GM21576 (cell line): ENCODE results near the gene CITED1.
"Not testable (repeated sequence)": the region's sequence is repeated elsewhere in the genome, so short reads cannot be mapped to it uniquely, and the experiment has no call there.

ENCODE experiments used
- ATAC-seq: cut with Tn5 transposase; IDR thresholded peaks from one replicate; pipeline ENCODE4 v1.9.1; 2021; ENCODE audit warnings: mild to moderate bottlenecking, moderate library complexity; ENCODE audit not compliant: unreplicated experiment

Gene CITED1

DNA sequence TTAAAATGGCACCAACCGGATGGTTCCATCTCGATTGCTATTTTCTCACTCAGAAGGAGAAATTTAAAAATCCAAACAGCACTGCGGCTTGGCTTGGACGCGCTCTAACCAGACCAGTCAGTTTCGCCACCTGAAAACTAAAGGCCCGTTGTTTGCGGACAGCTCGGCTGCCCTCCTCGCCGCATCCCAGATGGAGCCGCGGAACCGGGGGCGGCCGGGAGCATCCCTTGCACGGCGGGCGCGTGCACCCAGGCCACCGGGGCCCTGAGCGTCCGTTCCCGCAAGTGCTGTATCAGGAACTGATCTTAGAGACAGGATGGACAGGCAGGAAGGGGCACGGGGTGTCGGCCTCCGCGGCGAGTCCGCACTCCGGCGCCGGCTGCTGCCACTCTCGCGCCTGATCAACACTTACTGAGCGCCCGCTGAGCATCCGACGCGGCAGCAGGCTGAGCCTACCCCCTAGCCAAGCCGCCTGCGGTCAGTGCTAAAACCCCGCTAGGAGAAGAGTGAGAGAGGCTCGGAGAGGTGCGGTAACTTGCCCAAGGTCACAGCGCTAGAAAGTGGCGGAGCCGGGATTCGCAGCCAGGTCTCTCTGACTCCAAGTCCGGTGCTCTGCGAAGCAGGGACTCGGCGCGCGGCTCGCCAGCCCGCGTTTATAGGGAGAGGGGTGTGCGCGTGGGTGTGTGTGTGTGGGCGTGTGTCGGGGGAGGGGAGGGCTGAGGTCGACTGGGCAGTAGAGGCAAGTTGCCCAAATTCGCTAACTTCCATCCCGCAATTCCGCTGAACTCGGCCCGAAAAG is at the start of gene CITED1:
Gene CITED1 (minus strand): TSS at position 629 of the 799 bp plus-strand sequence. CDS start 3,045 bp downstream, outside the sequence.
- no peak for ATAC-seq

DNA sequence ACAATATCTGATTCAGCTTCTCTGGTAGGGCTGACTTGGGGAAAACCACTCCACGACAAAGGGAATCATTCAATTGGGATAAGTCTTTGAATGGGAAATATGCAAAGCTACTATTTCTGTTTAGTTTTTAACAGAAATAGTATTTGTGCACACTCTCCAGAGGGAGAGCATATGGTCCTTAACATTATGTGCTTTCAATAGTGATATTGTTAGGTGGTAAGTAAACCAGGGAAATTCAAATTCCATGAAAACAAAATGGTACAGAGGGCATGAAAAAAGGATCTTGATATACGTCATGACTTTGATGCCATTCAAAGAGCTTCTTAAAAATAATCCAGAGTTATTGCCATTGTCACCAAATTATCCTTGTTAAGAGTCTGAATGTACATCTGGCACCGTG is 47.1 kb upstream of the CITED1 start:
- no peak for ATAC-seq

- no peak for ATAC-seq
Measured at GRCh38 chrX:72351606-72352334, 46.1 kb upstream of the CITED1 start.

GRCh38 chrX:72349190-72349589 is 43.5 kb upstream of the CITED1 start:
- peak; percentile 96 for ATAC-seq

DNA sequence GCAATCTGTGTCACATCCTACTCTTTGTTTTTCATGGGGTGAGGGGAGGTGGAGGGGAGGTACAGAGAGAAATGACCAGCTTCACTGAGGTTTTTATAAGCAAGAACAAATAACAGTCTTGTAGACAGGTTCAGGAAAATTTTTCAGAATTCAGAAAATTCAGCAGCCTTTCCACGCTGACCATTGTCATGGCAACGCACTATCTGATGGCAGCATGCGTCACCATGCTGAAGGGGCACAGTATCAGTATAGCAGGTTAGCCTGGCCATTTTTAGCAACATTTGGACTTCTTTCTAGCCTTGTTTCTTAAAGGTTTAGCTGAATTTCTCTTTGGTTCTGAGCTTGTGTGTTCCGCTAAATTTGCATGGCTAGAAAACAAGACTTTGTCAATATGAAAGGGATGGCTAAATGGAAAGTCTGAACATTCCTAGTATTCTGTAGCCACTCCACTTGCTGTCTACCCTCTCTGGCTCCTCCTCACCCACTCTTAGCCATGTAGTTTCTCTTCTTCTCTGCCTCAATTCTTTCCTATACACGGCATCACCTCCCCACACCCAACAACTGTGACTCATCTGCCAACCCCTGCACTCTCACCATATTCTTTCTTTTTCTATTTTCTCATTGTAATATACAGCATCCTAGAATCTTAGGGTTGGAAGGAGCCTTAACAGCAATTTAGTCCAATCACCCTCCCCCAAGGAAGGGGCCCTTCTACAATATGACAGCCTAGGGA is 42.7 kb upstream of the CITED1 start:
- no peak for ATAC-seq

- ATAC-seq: no peak
Measured at GRCh38 chrX:72347366-72347765, 41.7 kb upstream of the CITED1 start.

DNA sequence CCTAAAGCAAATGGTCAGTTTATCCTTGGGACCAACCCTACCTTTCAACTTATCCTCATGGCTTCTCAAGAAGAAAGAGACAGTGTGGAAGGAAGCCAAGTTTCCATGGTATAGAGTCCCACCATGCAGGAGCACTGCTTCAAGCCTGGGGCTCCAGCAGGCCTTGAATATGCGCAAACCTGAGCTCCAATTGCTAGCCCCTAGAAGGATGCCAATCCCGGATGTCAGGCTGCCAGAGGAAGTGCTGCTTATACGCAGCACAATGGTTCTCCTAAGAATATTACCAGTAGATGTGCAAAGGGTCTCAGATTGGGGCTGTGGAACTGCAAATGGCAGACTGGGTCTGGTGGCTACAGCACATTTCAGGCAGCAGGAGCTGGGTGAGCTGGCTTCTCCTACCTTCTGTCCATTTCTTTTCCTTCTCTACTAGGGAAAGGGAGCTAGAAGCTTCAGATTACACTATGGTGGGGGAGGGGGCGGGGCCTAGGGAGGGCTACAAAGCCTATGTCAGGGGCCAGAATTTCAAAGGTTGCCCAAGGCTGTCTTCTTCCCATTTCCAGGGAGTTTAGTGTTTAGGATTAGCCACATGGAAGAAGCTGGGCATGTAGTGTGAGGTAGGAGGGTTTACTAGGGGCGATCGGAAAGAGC is 40.7 kb upstream of the CITED1 start:
- no peak for ATAC-seq

DNA sequence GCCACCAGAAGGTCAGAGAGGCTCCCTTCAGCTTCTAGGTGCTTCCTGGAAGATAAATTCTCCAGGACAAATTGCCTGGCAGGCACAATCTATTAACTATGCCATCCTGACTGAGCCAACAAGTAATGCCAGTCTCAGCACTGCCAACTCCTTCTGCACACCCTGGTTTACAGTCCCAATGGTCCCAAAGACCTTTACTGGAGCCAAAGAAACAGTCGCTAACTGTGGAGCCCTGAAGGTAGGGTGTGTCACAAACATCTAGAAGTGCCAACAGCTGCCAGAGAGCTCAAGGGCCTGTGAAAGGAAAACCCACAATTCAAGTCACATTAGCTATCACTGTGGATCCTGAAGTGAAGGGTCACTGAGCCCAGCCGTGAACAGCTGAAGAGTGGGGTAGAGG is 34.9 kb upstream of the CITED1 start:
- ATAC-seq: no peak

DNA sequence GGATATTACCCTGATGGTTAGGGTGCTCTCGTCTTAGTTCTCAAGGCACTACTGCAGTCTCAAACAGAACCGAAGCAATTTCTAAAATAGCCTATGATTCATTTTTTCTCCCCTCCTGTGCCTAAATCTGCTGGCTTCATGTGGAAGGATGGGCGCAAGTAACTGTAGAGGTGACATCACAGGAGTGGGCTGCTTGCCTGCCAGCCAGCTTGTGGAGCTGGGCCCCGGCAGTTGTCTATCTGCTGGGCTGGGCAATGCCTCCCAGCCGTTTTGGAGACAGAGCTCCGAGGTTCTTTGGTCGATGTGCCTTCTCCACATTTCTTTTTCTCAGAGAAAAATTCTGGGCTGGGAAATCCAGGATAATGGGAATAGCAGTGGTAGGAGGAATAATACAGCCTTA is 34.3 kb upstream of the CITED1 start:
- ATAC-seq: no peak

- no peak for ATAC-seq
Measured at GRCh38 chrX:72330131-72330530, 24.4 kb upstream of the CITED1 start.

GRCh38 chrX:72326605-72327300 is 21.0 kb upstream of the CITED1 start:
- no peak for ATAC-seq

DNA sequence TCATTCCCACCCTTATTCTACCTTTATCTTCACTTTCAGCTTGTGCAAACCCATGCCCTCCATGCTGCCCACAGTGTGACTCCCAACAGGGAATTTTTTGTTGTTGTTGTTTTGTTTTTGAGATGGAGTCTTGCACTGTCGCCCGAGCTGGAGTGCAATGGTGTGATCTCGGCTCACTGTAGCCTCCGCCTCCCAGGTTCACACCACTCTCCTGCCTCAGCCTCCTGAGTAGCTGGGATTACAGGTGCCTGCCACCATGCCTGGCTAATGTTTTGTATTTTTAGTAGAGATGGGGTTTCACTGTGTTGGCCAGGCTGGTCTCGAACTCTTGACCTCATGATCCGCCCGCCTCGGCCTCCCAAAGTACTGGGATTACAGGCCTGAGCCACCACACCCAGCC is 13.9 kb upstream of the CITED1 start:
- ATAC-seq: not testable (repeated sequence)

GRCh38 chrX:72317139-72317538 is 11.4 kb upstream of the CITED1 start:
- ATAC-seq: no peak

DNA sequence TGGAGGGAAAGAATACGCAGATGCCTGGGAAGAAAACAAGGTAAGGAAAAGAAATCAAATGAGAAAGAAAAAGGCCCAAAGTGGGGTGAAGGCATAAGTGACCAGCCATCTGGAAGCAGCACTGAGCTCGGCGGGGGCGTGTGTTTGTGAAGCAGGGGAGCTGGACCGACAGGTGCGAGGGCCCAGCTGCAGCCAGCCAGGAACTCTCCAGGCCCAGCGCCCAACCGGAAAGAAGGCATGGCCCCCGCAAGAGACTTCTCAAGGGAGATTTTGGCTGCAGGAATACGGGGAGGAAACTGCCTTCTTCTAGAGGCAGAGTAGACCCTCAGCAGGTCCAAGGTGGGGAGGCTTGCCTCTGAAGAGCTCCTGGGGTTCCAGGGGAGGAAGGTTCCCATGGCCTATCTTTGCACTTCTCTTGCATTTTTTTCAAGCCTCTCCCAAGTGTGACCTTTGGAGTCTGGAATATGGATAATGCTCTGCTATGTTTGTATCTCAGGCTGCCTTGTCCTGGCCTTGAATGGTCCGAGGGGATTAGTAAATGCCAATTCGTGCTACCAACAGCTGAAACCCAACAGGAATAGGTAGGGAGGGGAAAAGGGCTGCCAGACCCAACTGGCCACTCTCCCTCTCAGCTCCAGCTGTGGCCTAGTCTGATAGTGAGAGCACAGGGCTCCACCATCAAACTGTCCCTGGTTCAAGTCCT is 10.8 kb upstream of the CITED1 start:
- no peak for ATAC-seq

DNA sequence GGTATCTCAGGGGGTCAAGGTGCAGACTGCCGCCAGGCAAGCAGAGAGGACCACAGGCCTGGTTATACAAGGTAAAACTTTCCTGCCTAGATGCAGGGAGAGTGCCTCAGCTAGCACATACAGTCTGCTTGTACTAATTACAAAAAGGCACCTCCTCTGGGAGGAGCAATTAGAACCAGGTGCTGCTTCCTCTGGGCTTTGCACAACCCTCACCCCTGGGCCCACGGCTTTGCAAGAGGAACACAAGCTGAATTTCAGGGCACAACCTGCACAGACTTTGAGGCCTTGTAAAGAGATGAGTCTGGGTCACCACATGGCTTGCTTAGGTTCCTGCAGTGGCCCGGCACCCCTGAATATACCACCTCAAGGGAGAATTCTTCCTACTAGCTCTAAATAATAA is 9.2 kb upstream of the CITED1 start:
- no peak for ATAC-seq

DNA sequence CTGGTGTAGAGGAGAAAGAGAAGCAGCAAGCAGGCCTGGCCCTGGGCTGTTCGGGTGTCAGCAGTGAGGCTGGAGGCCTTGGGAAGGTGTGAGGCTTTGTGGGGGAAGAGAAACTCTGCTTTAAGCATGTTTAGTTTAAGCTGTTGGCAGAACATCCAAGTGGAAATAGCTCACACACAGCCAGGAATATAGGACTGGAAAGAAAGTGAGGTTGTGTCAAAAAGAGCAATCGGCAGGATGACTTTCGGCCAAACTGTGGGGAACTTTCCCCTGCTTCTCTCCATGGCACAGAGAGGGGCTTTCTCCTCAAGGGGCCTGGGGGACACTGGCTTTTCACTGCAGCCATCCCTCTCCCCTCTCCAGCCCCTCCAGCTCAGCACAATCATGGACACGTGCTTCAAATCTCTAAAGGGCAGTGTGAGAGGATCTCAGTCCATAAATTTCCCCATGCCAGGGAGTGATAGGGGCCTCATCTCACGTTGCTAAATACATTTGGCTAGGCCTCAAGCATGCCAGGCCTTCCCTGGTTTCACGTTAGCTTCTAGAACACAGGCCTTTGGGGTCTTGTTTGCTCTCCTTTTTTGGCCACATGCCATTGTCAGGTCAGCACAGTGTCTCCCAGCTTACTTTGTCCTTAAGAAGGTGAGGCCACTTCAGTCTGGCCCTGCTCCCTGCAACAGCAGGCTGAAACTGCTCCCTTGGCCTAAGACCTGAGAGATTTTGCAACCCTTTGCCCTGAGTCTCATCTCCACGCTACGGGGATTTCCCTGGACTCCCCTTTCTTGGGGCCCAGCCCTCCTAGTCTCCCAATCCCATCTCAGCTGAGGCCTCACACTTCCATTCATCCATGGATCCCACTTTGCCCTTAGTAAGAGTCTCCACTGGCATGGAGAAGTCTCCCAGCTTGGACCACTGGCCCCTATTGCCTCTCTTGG is 8.3 kb upstream of the CITED1 start:
- no peak for ATAC-seq

DNA sequence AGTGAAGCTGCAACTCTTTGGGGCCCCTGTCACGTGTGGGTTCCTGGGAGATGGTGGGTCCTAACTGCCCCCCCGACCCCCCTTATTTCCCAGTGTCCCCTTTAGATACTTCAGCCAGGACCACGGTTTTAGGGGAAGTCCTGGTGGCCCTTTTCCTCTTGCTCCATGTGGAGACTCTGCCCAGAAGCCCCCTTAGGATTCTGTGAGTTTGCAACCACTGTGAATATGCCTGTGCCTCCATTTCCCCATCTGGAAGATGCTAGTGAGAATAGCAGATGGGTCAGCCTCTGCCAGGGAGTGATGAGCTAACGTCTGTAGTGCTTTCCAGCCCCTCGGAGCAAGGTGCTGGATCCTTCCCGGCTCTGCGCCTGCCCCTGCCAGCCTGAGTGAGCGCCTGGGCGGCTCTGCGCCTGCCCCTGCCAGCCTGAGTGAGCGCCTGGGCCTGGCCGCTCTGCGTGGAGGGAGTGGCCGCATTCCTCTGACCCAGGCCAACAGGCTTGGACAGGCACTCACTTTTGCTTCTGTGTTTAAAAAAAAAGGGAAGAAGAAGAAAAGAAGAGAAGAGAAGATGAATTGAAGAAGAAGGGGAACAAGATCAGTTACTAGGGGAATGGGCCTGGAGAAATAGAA is 6.7 kb upstream of the CITED1 start:
- no peak for ATAC-seq

DNA sequence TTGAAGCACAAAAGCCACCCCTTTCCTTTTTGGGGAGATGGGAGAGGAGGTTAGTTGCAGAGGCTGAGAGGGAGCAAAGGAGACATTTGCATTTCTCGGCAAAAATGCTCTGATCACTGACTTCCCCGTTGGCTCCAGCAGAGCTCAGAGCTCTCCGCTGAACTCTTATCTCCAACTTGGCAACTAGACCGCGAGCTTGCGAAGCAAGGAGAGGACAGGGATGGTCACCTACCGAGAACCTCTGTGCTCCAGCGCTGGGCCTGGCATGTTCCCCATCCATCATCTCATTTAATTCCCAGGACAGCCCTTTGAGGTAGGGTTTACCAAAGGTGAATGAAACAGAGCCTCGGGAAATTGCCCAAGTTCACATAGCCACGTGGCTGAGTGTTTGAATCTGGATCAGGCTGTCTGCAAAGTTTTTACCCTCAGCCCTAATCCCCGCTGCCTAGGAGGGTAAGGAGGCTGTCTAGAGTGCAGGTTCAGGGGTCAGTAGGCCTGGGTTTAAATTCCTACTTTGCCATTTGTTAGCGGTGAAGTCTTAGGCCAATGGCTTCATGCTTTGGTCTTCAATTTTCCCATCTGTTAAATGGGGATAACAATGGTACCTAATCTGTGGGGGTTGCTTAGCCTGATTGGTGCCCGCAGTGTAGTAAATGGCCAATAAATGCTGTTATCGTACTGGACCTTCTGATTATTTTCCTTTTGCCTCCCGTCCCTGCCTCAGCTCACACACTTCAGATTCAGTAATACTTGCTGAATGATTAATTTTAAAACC is 3.8 kb upstream of the CITED1 start:
- no peak for ATAC-seq
